Right cardiac atrium (tissue), 5 donors: ENCODE measurements around the gene FAM219B. TPM values are rescaled to one million over a fixed set of nuclear protein-coding genes. Genes with fewer than 3 reads are reported as not detected.

Experiments used
- ATAC-seq, 2 donors: fragments of 200-7000 bp; cut with Tn5 transposase; one replicate each; pipeline versions ENCODE4 v1.8.0 to v1.9.1; 2020; ENCODE audit warnings: moderate library complexity in 2 of 2, mild to moderate bottlenecking in 1 of 2
- DNase-seq, 3 donors: peaks; one replicate each; pipeline ENCODE4 v3.0.0-alpha.2; 2020
- H3K27ac ChIP-seq: one replicate; pipeline ENCODE4 v1.5.1; 2013; ENCODE audit warnings: mild to moderate bottlenecking, low read length, control low read depth, moderate library complexity
- H3K27me3 ChIP-seq: one replicate; pipeline ENCODE4 v1.6.1; 2013; ENCODE audit not compliant: control insufficient read depth, insufficient read depth
- H3K4me1 ChIP-seq: one replicate; pipeline ENCODE4 v1.6.1; 2013; ENCODE audit warnings: low read length; ENCODE audit not compliant: control insufficient read depth, insufficient read depth
- H3K4me3 ChIP-seq: one replicate; pipeline ENCODE4 v1.5.1; 2013; ENCODE audit warnings: low read length, control low read depth
- H3K9me3 ChIP-seq: one replicate; pipeline ENCODE4 v1.6.1; 2013; ENCODE audit warnings: low read length; ENCODE audit not compliant: control insufficient read depth
- WGBS: extraction: QIAGEN DNeasy Blood & Tissue Kit; methylation state at CpG from one replicate; pipeline ENCODE4 v1.1.7; 2013; 5-methylcytosine and 5-hydroxymethylcytosine counted together
- intact Hi-C, 4 donors: fragments of 100-400 bp; cut with DNase I; formaldehyde crosslinking; loops; one replicate each; pipeline versions ENCODE4 v1.11.0 to v1.14.0; 2022 to 2023
- long read RNA-seq, 4 donors: library from polyadenylated mRNA; unstranded; transcript quantifications; one replicate each; pipeline ENCODE4 v2.0.0, GENCODE V29; 2020 to 2021
- polyA plus RNA-seq: library from polyadenylated mRNA; stranded (reverse); fragments of 200-250 nt; gene quantifications from one replicate; pipeline ENCODE4 v1.2.3, GENCODE V29; 2013
- total RNA-seq, 4 donors: library from RNA; stranded (reverse); fragmentation: NEBNext Ultra II Directional; extraction: Animal tissue kit (Norgen Biotek cat#: 25700); gene quantifications; one replicate each; pipeline ENCODE4 v1.2.1, GENCODE V29; 2021
- donor health status: healthy with polysubstance abuse.
- donor health status: DM: no; HTN: yes; CAD: no.
- donor health status: DM: no; HTN: no; CAD: no.
- donor health status: DM: no; HTN: yes; CAD: no; lungs with severe emphysema.
- donor health status: DM: yes; HTN: yes; CAD: no.

Gene FAM219B
- total RNA-seq: 100 to 1,000 TPM; 108 to 128 (median 121) TPM
- 44.9 TPM for polyA plus RNA-seq
- long read RNA-seq, donor 1, transcript FAM219B-217 (4 exons, 3,219 nt): minor isoform, 20 of 212 reads
- long read RNA-seq, donor 1, transcript FAM219B-202 (5 exons, 587 nt): minor isoform, 30 of 212 reads
- long read RNA-seq, donor 1, transcript FAM219B-201 (5 exons, 3,550 nt): major isoform, 78 of 212 reads
- long read RNA-seq, donor 1, transcript FAM219B-203 (6 exons, 1,552 nt): minor isoform, 9 of 212 reads
- long read RNA-seq, donor 1, partial matches to known transcripts: 6 of 212 reads
- long read RNA-seq, donor 1, other reads (novel, unspliced or antisense): 57 of 212 reads
- long read RNA-seq, donor 2, transcript FAM219B-217 (4 exons, 3,219 nt): minor isoform, 9 of 84 reads
- long read RNA-seq, donor 2, transcript FAM219B-201 (5 exons, 3,550 nt): major isoform, 34 of 84 reads
- long read RNA-seq, donor 2, transcript FAM219B-202 (5 exons, 587 nt): minor isoform, 13 of 84 reads
- long read RNA-seq, donor 2, partial matches to known transcripts: 4 of 84 reads
- long read RNA-seq, donor 2, other reads (novel, unspliced or antisense): 16 of 84 reads
- long read RNA-seq, donor 3, full-length matches to known transcripts: 238 of 352 reads
- long read RNA-seq, donor 3, partial matches to known transcripts: 26 of 352 reads
- long read RNA-seq, donor 3, other reads (novel, unspliced or antisense): 88 of 352 reads
- long read RNA-seq, donor 4, transcript FAM219B-201 (5 exons, 3,550 nt): major isoform, 32 of 78 reads
- long read RNA-seq, donor 4, transcript FAM219B-202 (5 exons, 587 nt): minor isoform, 6 of 78 reads
- long read RNA-seq, donor 4, partial matches to known transcripts: 2 of 78 reads
- long read RNA-seq, donor 4, other reads (novel, unspliced or antisense): 24 of 78 reads

GRCh38 chr15:74906450-74907162, at the start of gene FAM219B:
TSS of gene FAM219B (minus strand) at chr15:74906851. CDS start at chr15:74906800, 51 bp downstream.
- intact Hi-C loops: no loop called here

GRCh38 chr15:74955796-74956647, 49.4 kb upstream of the FAM219B start:
- H3K27ac ChIP-seq: no peak overlapping the region
- whole genome bisulfite sequencing: 11% methylated on average over 88 of the region's 88 CpGs
- ATAC-seq: peak; percentile 58 to 59
- H3K4me3 ChIP-seq: peak overlapping the region; percentile 53
- H3K4me1 ChIP-seq: peaks cover 5% of the 10 kb centered on the region
- no peaks in the 10 kb centered on the region for H3K27me3 ChIP-seq
- peak; percentile 84 to 93 (median 93) for DNase-seq
- no peaks in the 10 kb centered on the region for H3K9me3 ChIP-seq
- intact Hi-C loops: loop anchor here in 1 of 4 donors (10.0 kb wide), 1 partner anchor 321 kb away; no protein-coding TSS in a partner anchor

More at GRCh38 chr15:74906450-74907162, at the start of gene FAM219B:
- Histone ChIP-seq H3K27me3 (no peaks in the 10 kb centered on the region), H3K9me3 (no peaks in the 10 kb centered on the region), H3K4me3 (peak within 1 kb of the TSS; percentile 72), H3K27ac (peak within 1 kb of the TSS; percentile 80), H3K4me1 (peaks cover 17% of the 10 kb centered on the region)
- under 1% methylated on average over 74 of the region's 74 CpGs for WGBS
- ATAC-seq (peak; percentile 96), DNase-seq (peak; percentile 94 to 98 (median 97))

GRCh38 chr15:74955017-74955416, 48.4 kb upstream of the FAM219B start:
- H3K27me3 ChIP-seq: no peaks in the 10 kb centered on the region
- DNase-seq (peak in 2 of 3 donors; percentile 58 to 63), ATAC-seq (no peak)
- H3K9me3 ChIP-seq: no peaks in the 10 kb centered on the region
- peak overlapping the region; percentile 41 for H3K27ac ChIP-seq
- H3K4me1 ChIP-seq: peaks cover 5% of the 10 kb centered on the region
- WGBS: 52% methylated on average over 8 of the region's 8 CpGs
- intact Hi-C loops: loop anchor here in 1 of 4 donors (10.0 kb wide), 1 partner anchor 320 kb away; no protein-coding TSS in a partner anchor
- peak overlapping the region; percentile 53 for H3K4me3 ChIP-seq

DNA sequence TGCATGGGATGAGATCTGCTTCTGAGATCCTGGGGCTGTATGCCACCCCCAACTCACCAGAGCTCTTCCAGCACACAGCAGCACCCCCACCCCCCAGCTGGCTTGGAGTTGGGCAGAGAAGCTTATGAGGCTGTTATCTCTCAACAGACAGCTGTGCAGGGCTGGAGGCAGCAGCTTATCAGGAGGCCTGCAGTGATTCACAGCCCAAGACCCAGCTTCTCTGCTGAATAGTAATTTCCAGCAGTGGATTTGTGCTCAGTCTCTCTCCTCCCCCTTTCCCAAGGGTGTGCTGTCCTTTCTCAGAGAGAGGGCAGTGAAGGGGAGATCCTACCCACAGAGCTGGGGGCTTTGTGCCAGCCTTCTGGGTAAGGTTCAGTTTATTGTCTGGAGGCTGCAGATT, 47.9 kb upstream of the FAM219B start:
- Histone ChIP-seq H3K4me3 (no peak overlapping the region), H3K27ac (peak overlapping the region; percentile 41), H3K9me3 (no peaks in the 10 kb centered on the region), H3K27me3 (no peaks in the 10 kb centered on the region), H3K4me1 (peaks cover 5% of the 10 kb centered on the region)
- peak; percentile 4 to 31 for ATAC-seq
- intact Hi-C loops: loop anchor here (5.0 to 10.0 kb wide), 3 partner anchors 182 to 320 kb away; no protein-coding TSS in a partner anchor
- peak; percentile 67 to 81 (median 79) for DNase-seq

DNA sequence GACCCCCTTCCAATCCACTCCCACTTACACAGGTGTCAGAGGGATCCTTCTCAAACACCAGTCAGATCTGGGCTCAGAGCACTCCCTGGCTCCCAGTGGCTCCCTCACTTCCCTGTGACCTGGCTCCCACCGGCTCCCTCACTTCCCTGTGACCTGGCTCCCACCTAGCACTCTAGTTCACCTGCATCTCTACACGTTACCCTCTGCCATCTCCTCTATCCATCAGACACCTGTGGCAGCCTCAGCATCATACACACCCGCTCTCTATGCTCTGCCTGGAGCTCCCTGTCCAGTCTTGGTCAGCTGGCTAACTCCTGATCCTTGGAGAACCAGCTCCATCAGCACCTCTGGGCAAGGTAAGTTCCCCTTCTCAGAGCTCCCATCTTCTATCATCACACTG, 44.4 kb upstream of the FAM219B start:
- H3K27ac ChIP-seq: no peak overlapping the region
- intact Hi-C loops: loop anchor here (2.0 to 10.0 kb wide), 4 partner anchors 178 to 316 kb away; no protein-coding TSS in a partner anchor
- H3K9me3 ChIP-seq: no peaks in the 10 kb centered on the region
- 67% methylated on average over 3 of the region's 3 CpGs for WGBS
- ATAC-seq (no peak), DNase-seq (no peak)
- H3K4me3 ChIP-seq: no peak overlapping the region
- peaks cover 2% of the 10 kb centered on the region for H3K4me1 ChIP-seq
- no peaks in the 10 kb centered on the region for H3K27me3 ChIP-seq

GRCh38 chr15:74950078-74950908, 43.6 kb upstream of the FAM219B start:
- intact Hi-C loops: loop anchor here (2.0 to 10.0 kb wide), 4 partner anchors 177 to 315 kb away; no protein-coding TSS in a partner anchor
- Histone ChIP-seq H3K4me1 (no peaks in the 10 kb centered on the region), H3K4me3 (no peak overlapping the region), H3K27ac (no peak overlapping the region), H3K27me3 (no peaks in the 10 kb centered on the region), H3K9me3 (no peaks in the 10 kb centered on the region)
- WGBS: 43% methylated on average over 7 of the region's 7 CpGs
- DNase-seq: peak; percentile 59 to 79 (median 73)
- peak; percentile 61 to 71 for ATAC-seq

GRCh38 chr15:74937590-74938371, 31.1 kb upstream of the FAM219B start, which contains the start of gene COX5A:
TSS of gene COX5A (minus strand) at chr15:74938073. CDS start at chr15:74938014, 59 bp downstream.
- DNase-seq: peak; percentile 94 to 98 (median 97)
- peaks cover 4% of the 10 kb centered on the region for H3K4me1 ChIP-seq
- WGBS: under 1% methylated on average over 85 of the region's 85 CpGs
- H3K9me3 ChIP-seq: no peaks in the 10 kb centered on the region
- no peaks in the 10 kb centered on the region for H3K27me3 ChIP-seq
- intact Hi-C loops: no loop called here
- peak within 1 kb of the TSS; percentile 90 for H3K27ac ChIP-seq
- H3K4me3 ChIP-seq: peak within 1 kb of the TSS; percentile 70
- peak; percentile 98 to 99 for ATAC-seq

- no peaks in the 10 kb centered on the region for H3K9me3 ChIP-seq
These were observed 30.6 kb upstream of the FAM219B start for GRCh38 chr15:74937272-74937589.

More at GRCh38 chr15:74937272-74937589, 30.6 kb upstream of the FAM219B start:
- WGBS: under 1% methylated on average over 18 of the region's 18 CpGs
- intact Hi-C loops: no loop called here
- Histone ChIP-seq H3K4me3 (peak overlapping the region; percentile 70), H3K27me3 (no peaks in the 10 kb centered on the region), H3K4me1 (peaks cover 4% of the 10 kb centered on the region), H3K27ac (peak overlapping the region; percentile 90)
- no peak for ATAC-seq
- no peak for DNase-seq
